Colon (tissue), 2 donors: ENCODE measurements around the gene TUBAL3.

Source experiments
- FAIRE-seq: peaks from 2 replicates; lab custom pipeline; 2012; peaks lifted over from hg19 to GRCh38; lab: Jason Lieb, UNC
- donor health status: control.
- donor health status: control.

TUBAL3 gene

GRCh38 chr10:5404208-5405041, at the start of gene TUBAL3:
TSS of gene TUBAL3 (minus strand) at chr10:5404828. CDS start at chr10:5404792, 36 bp downstream.
- no peak for FAIRE-seq

- FAIRE-seq, result no peak
Measured at GRCh38 chr10:5453749-5454489, 49.3 kb upstream of the TUBAL3 start.

DNA sequence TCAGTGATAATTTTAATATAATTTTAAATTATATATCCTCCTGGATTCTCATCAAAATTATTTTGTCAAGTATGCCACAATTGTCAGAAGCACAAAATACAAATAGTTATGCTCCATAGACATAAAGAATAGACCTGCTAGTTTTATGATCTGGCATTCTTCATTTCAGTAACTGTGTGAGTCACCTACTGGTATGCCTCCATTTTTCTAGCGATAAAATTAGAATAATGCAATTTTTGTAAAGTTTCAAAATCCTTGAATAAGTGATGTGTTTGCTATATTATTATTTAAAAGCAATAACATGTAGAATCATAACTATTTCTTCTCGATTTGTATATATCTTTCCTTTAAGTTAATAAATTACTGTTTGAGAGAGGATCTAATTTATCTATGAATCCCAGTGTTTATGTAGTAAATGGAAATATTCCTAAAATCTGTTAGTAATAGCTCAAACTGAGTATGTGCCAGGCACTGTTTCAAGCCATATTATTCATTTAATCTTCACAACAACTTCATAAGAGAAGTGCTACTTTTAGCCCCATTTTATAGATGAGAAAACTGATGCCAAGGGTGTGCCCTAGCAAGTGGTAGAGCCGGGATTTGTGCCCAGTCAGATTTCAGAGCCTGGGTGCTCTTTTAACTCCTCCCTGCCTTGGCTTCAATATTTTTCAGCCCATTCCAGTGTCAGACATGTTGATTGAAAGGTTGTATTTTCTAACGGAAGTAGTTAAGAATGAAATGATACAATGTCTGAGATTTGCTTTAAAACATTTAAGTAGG, 46.2 kb upstream of the TUBAL3 start:
- FAIRE-seq, result peak; percentile 45

- FAIRE-seq, result no peak
Measured at GRCh38 chr10:5449823-5450222, 45.2 kb upstream of the TUBAL3 start.

DNA sequence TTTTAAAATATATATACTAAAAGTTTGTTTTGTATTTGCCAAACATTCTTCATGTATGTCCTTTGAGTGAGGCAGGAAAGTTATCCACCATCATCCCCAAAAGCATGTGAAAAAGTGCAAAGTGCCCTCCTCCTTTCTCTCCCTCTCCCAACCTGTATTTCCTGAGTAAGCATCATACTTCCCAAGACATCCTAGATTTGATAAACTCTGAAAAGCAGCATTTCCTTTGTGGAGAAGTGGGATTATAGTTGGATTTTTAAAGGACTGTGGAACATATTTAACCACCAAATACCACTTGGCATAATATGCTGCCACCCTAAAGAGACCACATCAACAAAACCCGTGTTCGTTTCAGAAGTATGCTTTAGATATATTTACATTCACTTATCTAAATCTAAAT, 44.6 kb upstream of the TUBAL3 start:
- FAIRE-seq, result no peak

DNA sequence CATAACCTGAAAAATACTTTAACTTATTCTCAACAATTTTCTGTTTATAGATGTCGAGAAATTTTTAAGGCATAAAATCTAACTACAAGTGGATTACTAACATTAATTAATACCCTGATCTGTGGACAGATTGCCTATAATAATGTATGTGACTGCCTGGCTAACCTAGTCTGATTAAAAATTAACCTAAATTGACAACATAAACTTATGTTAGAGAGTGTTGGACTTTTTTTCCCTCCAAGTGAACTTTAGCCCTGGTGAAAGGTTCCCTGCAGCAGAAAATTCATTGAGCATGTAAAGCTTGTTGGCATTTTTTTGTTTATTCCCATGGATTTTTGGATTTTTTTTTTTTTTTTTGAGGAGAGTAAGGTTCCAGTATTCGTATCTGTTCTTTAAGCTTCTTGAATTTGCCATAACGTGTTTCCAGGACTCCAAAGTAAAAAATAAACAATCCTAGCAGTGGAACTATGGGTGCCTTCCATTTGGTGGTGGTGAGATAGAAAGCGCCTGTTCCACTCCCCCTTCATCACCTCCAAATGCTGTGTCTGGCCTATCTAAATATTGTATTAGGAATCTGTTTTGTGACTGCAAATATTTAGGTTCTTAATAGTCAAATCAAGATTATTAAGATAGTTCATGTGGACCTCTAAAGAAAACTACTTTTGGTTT, 43.8 kb upstream of the TUBAL3 start:
- FAIRE-seq, result peak; percentile 83

GRCh38 chr10:5447611-5448071, 43.0 kb upstream of the TUBAL3 start:
- no peak for FAIRE-seq

GRCh38 chr10:5447056-5447455, 42.4 kb upstream of the TUBAL3 start:
- FAIRE-seq, result no peak

DNA sequence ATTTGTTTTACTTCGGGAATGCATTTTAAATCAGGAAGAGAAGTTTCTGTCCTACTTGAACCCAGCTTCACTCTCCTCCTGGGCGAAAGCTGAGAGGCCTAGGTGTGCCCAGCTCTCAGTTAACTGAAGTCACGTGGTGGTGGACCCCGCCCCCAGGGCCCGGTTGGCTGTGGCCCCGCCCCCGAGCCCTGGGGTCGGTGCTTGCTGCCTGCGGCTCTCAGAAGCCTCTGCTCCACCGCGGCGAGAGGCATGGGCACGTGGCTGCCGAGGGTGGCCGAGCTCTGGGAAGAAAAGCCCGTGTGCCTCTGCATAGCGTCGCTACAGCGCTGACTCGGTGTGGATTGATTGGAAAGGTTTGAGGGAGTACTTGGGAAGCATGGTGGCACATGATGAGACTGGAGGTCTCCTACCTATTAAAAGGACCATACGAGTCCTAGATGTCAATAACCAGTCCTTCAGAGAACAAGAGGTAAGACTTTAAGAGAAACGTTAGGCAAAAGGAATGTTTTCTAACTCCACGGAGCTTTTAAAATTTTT, 41.8 kb upstream of the TUBAL3 start:
- no peak for FAIRE-seq

- no peak for FAIRE-seq
Measured at GRCh38 chr10:5445006-5445405, 40.4 kb upstream of the TUBAL3 start.

DNA sequence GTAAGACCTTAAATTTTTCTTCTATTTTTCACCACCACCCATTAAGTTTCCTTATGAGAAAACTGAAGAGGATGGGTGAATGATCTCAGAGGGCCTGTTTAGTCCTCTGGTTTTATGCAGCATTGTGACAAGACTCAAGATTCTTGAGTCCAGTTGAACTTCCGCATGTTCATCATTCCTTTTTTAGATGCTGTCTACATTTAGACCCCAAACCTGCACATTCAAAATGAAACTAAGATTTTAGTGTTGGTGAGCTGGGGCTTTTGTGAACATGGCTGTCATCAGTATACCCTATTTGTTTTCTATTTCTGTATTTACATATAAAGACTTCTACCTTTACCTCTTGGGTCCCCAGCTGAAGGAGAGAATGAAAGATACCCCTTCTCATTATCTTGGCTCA, 38.8 kb upstream of the TUBAL3 start:
- no peak for FAIRE-seq

GRCh38 chr10:5442990-5443370, 38.4 kb upstream of the TUBAL3 start:
- FAIRE-seq, result no peak

DNA sequence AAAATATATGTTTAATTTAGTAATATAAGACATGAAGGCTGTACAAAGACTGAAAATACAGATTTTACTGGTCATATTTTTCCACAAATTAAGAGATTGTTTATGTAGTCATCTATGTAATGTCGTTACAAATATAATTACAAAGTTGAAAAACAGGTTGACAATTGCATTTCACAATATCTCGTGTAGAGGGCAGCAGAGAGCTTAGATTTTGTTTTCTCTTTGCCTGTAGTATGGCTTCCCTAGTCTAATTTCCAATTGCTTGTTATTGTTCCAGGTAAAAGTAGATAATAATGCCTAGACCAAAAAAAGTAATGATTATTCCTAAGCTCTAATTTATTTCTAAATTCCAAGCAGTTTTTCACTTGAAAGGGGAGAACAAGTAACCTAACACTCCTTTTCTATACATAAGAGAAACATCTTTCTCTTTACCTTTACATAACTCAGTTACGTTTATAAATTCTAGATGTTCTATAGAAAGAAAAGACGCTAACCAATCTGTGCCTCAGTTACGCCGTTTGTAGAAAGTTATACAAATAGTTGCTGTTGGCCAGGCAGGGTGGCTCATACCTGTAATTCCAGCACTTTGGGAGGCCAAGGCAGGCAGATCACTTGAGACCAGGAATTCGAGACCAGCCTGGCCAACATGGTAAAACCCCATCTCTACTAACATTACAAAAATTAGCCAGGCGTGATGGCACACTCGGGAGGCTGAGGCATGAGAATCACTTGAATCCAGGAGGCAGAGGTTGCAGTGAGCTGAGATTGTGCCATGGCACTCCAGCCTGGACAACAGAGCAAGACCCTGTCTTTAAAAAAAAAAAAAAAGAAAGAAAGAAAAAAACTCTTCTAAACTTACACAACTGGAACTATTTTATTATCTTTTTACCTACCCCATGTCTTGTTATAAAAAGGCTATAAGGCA, 37.7 kb upstream of the TUBAL3 start:
- no peak for FAIRE-seq

- no peak for FAIRE-seq
Measured at GRCh38 chr10:5441106-5441505, 36.5 kb upstream of the TUBAL3 start.

GRCh38 chr10:5440206-5440605, 35.6 kb upstream of the TUBAL3 start:
- FAIRE-seq, result no peak

- no peak for FAIRE-seq
Measured at GRCh38 chr10:5435328-5435727, 30.7 kb upstream of the TUBAL3 start.

DNA sequence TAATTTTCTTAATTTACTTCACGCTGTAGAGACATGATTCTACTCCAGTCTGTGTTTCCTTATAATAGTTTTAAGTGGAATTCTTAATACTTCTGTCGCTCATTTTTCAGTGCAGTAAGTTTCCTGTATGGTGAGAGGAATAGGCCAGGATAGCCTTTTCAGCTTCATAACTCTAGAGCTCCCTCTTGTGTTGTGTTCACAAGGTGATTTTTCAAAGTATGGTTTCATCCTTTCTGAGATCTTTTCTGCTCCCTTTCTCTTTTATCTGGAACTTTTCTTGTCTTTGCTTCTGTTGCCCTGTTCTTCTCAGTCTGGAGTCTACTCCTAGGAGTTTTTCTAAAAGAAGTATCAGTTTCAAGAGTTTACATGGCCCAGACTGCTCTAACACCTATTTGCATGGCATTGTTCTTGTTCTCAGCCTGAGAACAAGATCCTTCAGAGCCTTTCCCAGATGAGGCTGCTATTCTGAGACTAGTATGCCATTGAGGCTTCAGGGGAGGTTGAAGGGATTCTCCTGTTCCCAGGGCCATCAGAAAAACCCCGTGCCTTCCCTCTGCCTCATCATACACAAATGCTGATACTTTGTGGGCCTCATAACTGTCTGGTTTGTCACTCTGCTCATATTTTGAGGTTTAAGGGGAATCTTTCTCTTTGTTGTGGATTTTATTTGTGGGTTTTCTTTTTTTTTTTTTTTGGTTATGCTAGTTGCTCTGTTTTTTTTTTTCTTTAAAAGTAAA, 29.6 kb upstream of the TUBAL3 start:
- no peak for FAIRE-seq

DNA sequence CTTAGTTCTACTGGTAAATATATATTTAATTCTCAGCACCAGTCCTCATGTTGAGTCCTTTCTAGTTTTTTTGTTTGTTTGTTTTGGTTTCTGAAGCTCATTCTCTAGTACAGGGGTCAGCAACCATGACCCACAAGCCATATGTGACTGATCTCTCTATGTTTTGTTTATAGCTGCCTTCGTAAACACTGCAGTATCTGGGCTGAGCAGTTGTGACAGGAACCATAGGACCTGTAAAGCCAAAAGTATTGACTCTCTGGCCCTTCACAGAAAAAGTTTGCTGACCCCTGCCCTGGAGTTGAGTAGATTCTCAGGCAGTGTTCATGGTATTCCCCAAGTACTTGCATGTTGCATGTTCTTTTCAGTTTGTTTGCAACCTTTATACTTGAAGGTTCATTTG, 28.6 kb upstream of the TUBAL3 start:
- no peak for FAIRE-seq

DNA sequence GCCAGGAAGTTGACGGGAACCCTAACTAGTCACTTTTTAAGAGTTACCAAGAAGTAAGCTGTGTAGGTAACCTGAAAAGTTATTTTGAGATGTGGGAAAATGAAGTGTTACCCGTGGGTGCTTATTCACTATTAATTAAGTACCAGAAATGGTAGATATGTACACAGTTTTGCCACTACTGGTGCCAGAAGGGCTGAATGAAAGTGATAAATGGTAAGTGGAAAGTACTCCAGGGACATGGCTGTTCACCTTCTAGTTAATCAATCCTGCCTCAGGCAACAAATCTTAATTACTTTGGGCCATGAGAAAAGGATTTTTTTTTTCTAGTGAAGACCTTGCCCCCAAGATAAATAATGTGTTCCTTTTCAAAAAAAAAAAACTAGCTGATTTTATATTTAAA, 23.5 kb upstream of the TUBAL3 start:
- no peak for FAIRE-seq

- FAIRE-seq, result no peak
Measured at GRCh38 chr10:5424751-5425150, 20.1 kb upstream of the TUBAL3 start.
